B cell (primary cell): ENCODE results near the gene ATP8B1. TPM values are rescaled to one million over a fixed set of nuclear protein-coding genes. Genes with fewer than 3 reads are reported as not detected.
A peak's percentile ranks its signal among the peaks of the same experiment; 100 is the strongest.

ENCODE experiments used
- ATAC-seq: fragments of 200-7000 bp; cut with Tn5 transposase; one replicate; pipeline ENCODE4 v1.10.0; 2021; ENCODE audit warnings: low read depth, mild to moderate bottlenecking, moderate number of reproducible peaks, moderate library complexity
- CTCF ChIA-PET: fragments of 350-600 bp; sonication (Branson Sonifier 250); formaldehyde crosslinking; loops from one replicate; lab custom pipeline; 2021; ENCODE audit warnings: antibody characterized with exemption, inconsistent platforms; lab: Charles Lee
- POLR2A ChIA-PET: fragments of 350-600 bp; sonication (Branson Sonifier 250); formaldehyde crosslinking; loops from one replicate; lab custom pipeline; 2021; ENCODE audit warnings: antibody characterized with exemption; lab: Charles Lee
- DNase-seq: peaks from one replicate; pipeline ENCODE4 v3.0.0; 2013
- H2AFZ ChIP-seq: 2 replicates; pipeline ENCODE4 v1.6.1; 2012; ENCODE audit warnings: mild to moderate bottlenecking, low read depth, low read length; ENCODE audit not compliant: insufficient read depth, poor library complexity, severe bottlenecking
- H3K27ac ChIP-seq, 2 donors: 1 replicate in 1 of 2; 2 replicates in 1 of 2; pipeline ENCODE4 v1.5.1; 2012 to 2013; ENCODE audit warnings: low read length in 2 of 2, mild to moderate bottlenecking in 2 of 2, moderate library complexity in 1 of 2
- H3K27me3 ChIP-seq, 4 experiments: fragments of 200-600 bp in 1 of 4; sonication (generic) in 1 of 4; replicated peaks in 1 of 4; 1 replicate in 2 of 4; 2 replicates in 2 of 4; pipeline versions ENCODE4 v1.6.1 to v1.7.0; 2013 to 2016; ENCODE audit warnings: low read length in 3 of 4, mild to moderate bottlenecking in 2 of 4, mixed read lengths in 1 of 4, moderate library complexity in 1 of 4; ENCODE audit not compliant: insufficient read depth in 4 of 4, control insufficient read depth in 3 of 4; ENCODE audit errors: control extremely low read depth in 1 of 4
- H3K36me3 ChIP-seq, 2 experiments: replicated peaks in 1 of 2; 1 replicate in 1 of 2; 2 replicates in 1 of 2; pipeline versions ENCODE4 v1.6.1 to v1.7.1; 2013; ENCODE audit warnings: low read length in 1 of 2; ENCODE audit not compliant: insufficient read depth in 2 of 2, control insufficient read depth in 1 of 2; ENCODE audit errors: control extremely low read depth in 1 of 2, extremely low read depth in 1 of 2
- H3K4me1 ChIP-seq, 2 donors: fragments of 200-600 bp in 1 of 2; sonication (generic) in 1 of 2; 1 replicate in 1 of 2; 2 replicates in 1 of 2; pipeline versions ENCODE4 v1.5.1 to v1.6.1; 2013 to 2017; ENCODE audit warnings: low read length in 2 of 2; ENCODE audit not compliant: control insufficient read depth in 2 of 2, insufficient read depth in 2 of 2
- H3K4me2 ChIP-seq: replicated peaks from 2 replicates; pipeline ENCODE3; 2012; ENCODE audit warnings: mild to moderate bottlenecking, low read depth, low read length; ENCODE audit not compliant: poor library complexity, severe bottlenecking
- H3K4me3 ChIP-seq, 5 experiments: fragments of 200-600 bp in 1 of 5; sonication (generic) in 1 of 5; 1 replicate in 3 of 5; 2 replicates in 2 of 5; pipeline versions ENCODE4 v1.5.1 to v1.7.0; 2011 to 2016; ENCODE audit warnings: low read length in 4 of 5, mild to moderate bottlenecking in 4 of 5, low read depth in 2 of 5, control low read depth in 1 of 5, moderate library complexity in 1 of 5; ENCODE audit not compliant: insufficient read depth in 1 of 5; ENCODE audit errors: control extremely low read depth in 1 of 5, extremely low read depth in 1 of 5
- H3K79me2 ChIP-seq: fragments of 200-600 bp; sonication (generic); one replicate; pipeline ENCODE4 v1.6.0; 2016; ENCODE audit warnings: low read length; ENCODE audit not compliant: control insufficient read depth, insufficient read depth
- H3K9ac ChIP-seq: fragments of 200-600 bp; sonication (generic); 2 replicates; pipeline ENCODE4 v1.6.1; 2017; ENCODE audit warnings: mild to moderate bottlenecking, low read length, moderate library complexity
- H3K9me3 ChIP-seq, 3 donors: one replicate each; pipeline versions ENCODE4 v1.6.1 to v1.7.1; 2013; ENCODE audit warnings: low read length in 2 of 3; ENCODE audit not compliant: control insufficient read depth in 2 of 3, insufficient read depth in 1 of 3; ENCODE audit errors: control extremely low read depth in 1 of 3
- H4K20me1 ChIP-seq: 2 replicates; pipeline ENCODE4 v1.6.0; 2012; ENCODE audit warnings: mild to moderate bottlenecking, low read length; ENCODE audit not compliant: insufficient read depth, control insufficient read depth, poor library complexity, severe bottlenecking
- H3K27ac Mint-ChIP-seq: one replicate; pipeline ENCODE4 v1.8.0; 2021; ENCODE audit warnings: mixed read lengths
- H3K27me3 Mint-ChIP-seq: one replicate; pipeline ENCODE4 v1.8.0; 2021; ENCODE audit warnings: mixed read lengths
- H3K4me1 Mint-ChIP-seq: one replicate; pipeline ENCODE4 v1.8.0; 2021; ENCODE audit warnings: mixed read lengths
- H3K4me3 Mint-ChIP-seq: one replicate; pipeline ENCODE4 v1.8.0; 2021; ENCODE audit warnings: mixed read lengths
- H3K9me3 Mint-ChIP-seq: one replicate; pipeline ENCODE4 v1.8.0; 2022; ENCODE audit warnings: mixed read lengths; ENCODE audit not compliant: insufficient read depth
- CTCF ChIP-seq: fragments of 200-600 bp; IDR thresholded peaks from one replicate; pipeline ENCODE4 v1.8.0; 2022; ENCODE audit warnings: antibody characterized with exemption, mild to moderate bottlenecking
- EZH2 ChIP-seq: IDR thresholded peaks from 2 replicates; pipeline ENCODE4 v1.6.1; 2012; ENCODE audit warnings: borderline replicate concordance, low read depth, mild to moderate bottlenecking, moderate library complexity, low read length; ENCODE audit not compliant: insufficient read depth, poor library complexity, severe bottlenecking
- WGBS: methylation state at CpG from one replicate; pipeline ENCODE4 v1.1.5; 2013; ENCODE audit warnings: missing lambda C conversion rate; ENCODE audit not compliant: insufficient coverage; 5-methylcytosine and 5-hydroxymethylcytosine counted together
- intact Hi-C: fragments of 100-400 bp; cut with micrococcal nuclease; formaldehyde crosslinking; loops from one replicate; pipeline ENCODE4 v1.10.0; 2022
- polyA plus RNA-seq: library from polyadenylated mRNA; depleted of rRNA; stranded (reverse); fragments of >200 nt; gene quantifications from 2 replicates; pipeline ENCODE4 v1.2.3, GENCODE V29; 2012
- total RNA-seq, 2 donors: library from RNA; stranded (reverse); fragments of 120-200 nt in 1 of 2; gene quantifications; 1 replicate in 1 of 2; 2 replicates in 1 of 2; pipeline versions ENCODE4 v1.2.3 to v1.2.4, GENCODE V29; 2013 to 2022

Gene ATP8B1
- total and polyA plus RNA-seq, 2 donors (not counting 1 experiment from before 2014, with no cell fraction given) = 0.27 TPM; not detected in 1

GRCh38 chr18:57630754-57631595, 172.1 kb downstream of the ATP8B1 start:
- Histone ChIP-seq H3K9ac (peak overlapping the region; percentile 89), H4K20me1 (peaks cover 22% of the 10 kb centered on the region), H3K4me1 (peaks cover 15 to 17% of the 10 kb centered on the region in 2 donors), H2AFZ (peak overlapping the region; percentile 89), H3K4me2 (peak overlapping the region; percentile 79), H3K36me3 (peaks cover 0 to 2% of the 10 kb centered on the region in 2 experiments), H3K79me2 (peaks cover 23% of the 10 kb centered on the region), H3K9me3 (no peaks in the 10 kb centered on the region), H3K27ac (peak overlapping the region; percentile 82 to 85), H3K4me3 (peak overlapping the region; percentile 89 to 99 (median 98)), H3K27me3 (no peaks in the 10 kb centered on the region)
- peak; percentile 75 for DNase-seq
- Mint-ChIP-seq H3K27me3 (no peaks in the 10 kb centered on the region), H3K4me3 (peak overlapping the region; percentile 97), H3K9me3 (no peaks in the 10 kb centered on the region), H3K4me1 (peaks cover 29% of the 10 kb centered on the region), H3K27ac (peak overlapping the region; percentile 98)
- 0% methylated on average over 1 of the region's 13 CpGs for WGBS
- TF ChIP-seq EZH2 (no peak), CTCF (no peak)
- peak; percentile 42 for ATAC-seq
- POLR2A ChIA-PET = interaction anchor here (0.6 to 2.4 kb wide), 4 partner anchors 9 to 96 kb away, joined by 3 to 35 read pairs (median 3); partner anchors contain the start of gene NARS1
- CTCF ChIA-PET = interaction anchor here (0.7 to 1.9 kb wide), 12 partner anchors 9 to 505 kb away, joined by 3 to 14 read pairs (median 4); partner anchors contain the start of genes NARS1 and NEDD4L
- intact Hi-C loops = loop anchor here (1.0 to 10.0 kb wide), 7 partner anchors 10 to 494 kb away; partner anchors contain the start of genes FECH and NARS1
